ENCODE results near the gene SYDE2. TPM values are rescaled to one million over a fixed set of nuclear protein-coding genes. Genes with fewer than 3 reads are reported as not detected.
A peak's percentile ranks its signal among the peaks of the same experiment; 100 is the strongest.

Gene SYDE2
- total and polyA plus RNA-seq, 9 of the 15 experiments (the other 6 are each of a cell fraction or from before 2014, with no cell fraction given): 0.39 to 8.7 (median 4.5) TPM

- no peak for TF ChIP-seq CBX1 (IDR thresholded peaks at IDR 0.05; ENCODE audit: low read depth)
- TF ChIP-seq NCOR1 (IDR thresholded peaks at IDR 0.05): peak; percentile 53
- no peak for TF ChIP-seq CCNT2 (IDR thresholded peaks at IDR 0.05; ENCODE audit: borderline replicate concordance, extremely low read depth, insufficient read length, low read depth, low read length)
- TF ChIP-seq ETV5 (CRISPR knock-in tag; IDR thresholded peaks at IDR 0.05; ENCODE audit: low read depth): peak; percentile 80
- no peak for TF ChIP-seq PCBP2 (IDR thresholded peaks at IDR 0.05; ENCODE audit: low read depth, low read length, poor library complexity, severe bottlenecking)
- TF ChIP-seq ETV6 (IDR thresholded peaks at IDR 0.05; ENCODE audit: borderline replicate concordance in 1 of 2, low read depth in 2 of 2, low read length in 1 of 2): no peak
- TF ChIP-seq ETV6 (CRISPR knock-in tag; IDR thresholded peaks at IDR 0.05; ENCODE audit: borderline replicate concordance): no peak
- peak; percentile 46 for TF ChIP-seq DMBX1 (CRISPR knock-in tag; IDR thresholded peaks at IDR 0.05; ENCODE audit: borderline replicate concordance)
- TF ChIP-seq ZBTB33 (CRISPR knock-in tag; IDR thresholded peaks at IDR 0.05): no peak
- no peak for TF ChIP-seq ID3 (CRISPR knock-in tag; IDR thresholded peaks at IDR 0.05)
- no peak for TF ChIP-seq ID3 (tag; IDR thresholded peaks at IDR 0.05)
- no peak for TF ChIP-seq ZNF780A (CRISPR knock-in tag; IDR thresholded peaks at IDR 0.05)
- no peak for TF ChIP-seq WHSC1 (IDR thresholded peaks at IDR 0.05; ENCODE audit: low read length)
- no peak for TF ChIP-seq PURB (CRISPR knock-in tag; IDR thresholded peaks at IDR 0.05; ENCODE audit: low read depth)
- TF ChIP-seq SMARCE1 (IDR thresholded peaks at IDR 0.05): 0 out of 2 replicates have a peak, but pooled peaks have one; percentile 41
- peak; percentile 54; the same call in 1 of the 2 replicates for TF ChIP-seq ZNF584 (CRISPR knock-in tag; IDR thresholded peaks at IDR 0.05; ENCODE audit: low read depth)
- TF ChIP-seq GATA2 (CRISPR knock-in tag; IDR thresholded peaks at IDR 0.05): no peak
- no peak for TF ChIP-seq THRA (IDR thresholded peaks at IDR 0.05)
- 0 out of 2 replicates have a peak, but pooled peaks have one; percentile 28 for TF ChIP-seq ERF (CRISPR knock-in tag; IDR thresholded peaks at IDR 0.05)
- TF ChIP-seq TRIM24 (IDR thresholded peaks at IDR 0.05): peak in 1 of 2 experiments; percentile 14; a peak in 1 of 4 replicates
- TF ChIP-seq RBM17 (IDR thresholded peaks at IDR 0.05; ENCODE audit: borderline replicate concordance, low read depth, low read length): no peak
- no peak for TF ChIP-seq ELK1 (CRISPR knock-in tag; IDR thresholded peaks at IDR 0.05)
Measured at GRCh38 chr1:85244271-85245061, 43.6 kb upstream of the SYDE2 start (continued).
